Activated effector memory CD4-positive, alpha-beta T cell treated with anti-CD3 and anti-CD28 coated beads, Interleukin-2, amount 50 U/mL, for 16 hours (primary cell): ENCODE results near the gene ACP5.
A peak's percentile ranks its signal among the peaks of the same experiment; 100 is the strongest.
"Not testable (repeated sequence)": the region's sequence is repeated elsewhere in the genome, so short reads cannot be mapped to it uniquely, and the experiment has no call there.

Experiments used
- DNase-seq: peaks from one replicate; pipeline ENCODE4 v3.0.0-alpha.2; 2020

Gene ACP5

DNA sequence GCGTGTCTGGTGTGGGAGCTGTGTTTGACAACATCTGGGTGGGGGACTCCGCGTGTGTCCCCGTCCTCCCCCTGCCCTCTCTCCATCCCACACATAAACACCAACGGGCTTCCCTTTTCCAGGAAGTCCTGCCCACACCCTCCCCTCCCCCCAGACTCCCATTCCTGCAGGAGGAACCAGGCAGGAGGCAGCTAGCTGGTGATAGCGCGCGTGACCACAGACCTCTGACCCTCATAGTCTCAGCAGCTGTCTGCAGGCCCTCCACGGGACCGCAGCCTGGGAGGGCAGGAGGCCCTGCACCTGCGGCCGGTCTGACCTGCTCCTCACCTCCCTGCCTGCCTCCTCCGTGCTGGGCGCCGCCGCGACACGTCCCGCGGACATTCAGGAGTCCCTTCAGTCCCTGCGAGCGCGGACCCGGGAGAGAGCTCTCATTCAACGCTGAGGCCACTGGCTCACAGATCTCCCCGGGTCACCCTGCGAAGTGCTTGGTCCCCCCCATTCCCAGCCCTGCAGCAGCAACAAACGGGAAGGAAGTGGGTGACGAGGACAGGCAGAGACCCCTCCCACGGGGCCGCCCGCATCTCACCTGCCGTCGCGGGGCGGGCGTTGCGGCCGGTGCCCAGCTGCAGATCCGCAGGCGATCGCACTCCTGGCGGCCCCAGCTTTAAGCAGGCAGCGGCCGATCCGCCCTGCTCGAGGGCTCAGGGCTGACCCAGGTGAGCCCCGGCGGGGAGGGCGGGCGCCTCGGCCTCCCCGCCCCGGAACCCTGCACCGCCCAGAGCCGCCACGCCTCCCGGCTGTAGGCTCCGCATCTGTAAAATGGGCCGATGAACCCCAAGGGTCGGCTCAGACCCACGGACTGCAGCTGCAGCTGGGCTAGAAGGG is 1.1 kb upstream of the ACP5 start:
- DNase-seq = peak; percentile 80

GRCh38 chr19:11576227-11576626 is 1.2 kb downstream of the ACP5 start:
- DNase-seq = no peak

- DNase-seq = no peak
These were observed 2.8 kb downstream of the ACP5 start for GRCh38 chr19:11574689-11575088.

DNA sequence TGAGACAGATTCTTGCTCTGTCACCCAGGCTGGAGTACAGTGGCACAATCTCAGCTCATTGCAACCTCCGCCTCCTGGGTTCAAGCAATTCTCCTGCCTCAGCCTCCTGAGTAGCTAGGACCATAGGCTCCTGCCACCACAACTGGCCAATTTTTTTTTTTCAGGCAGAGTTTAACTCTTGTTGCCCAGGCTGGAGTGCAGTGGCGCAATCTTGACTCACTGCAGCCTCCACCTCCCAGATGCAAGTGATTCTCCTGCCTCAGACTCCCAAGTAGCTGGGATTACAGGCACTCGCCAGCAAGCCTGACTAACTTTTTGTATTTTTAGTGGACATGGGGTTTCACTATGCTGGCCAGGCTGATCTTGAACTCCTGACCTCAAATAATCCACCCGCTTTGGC is 3.7 kb downstream of the ACP5 start:
- not testable (repeated sequence) for DNase-seq

DNA sequence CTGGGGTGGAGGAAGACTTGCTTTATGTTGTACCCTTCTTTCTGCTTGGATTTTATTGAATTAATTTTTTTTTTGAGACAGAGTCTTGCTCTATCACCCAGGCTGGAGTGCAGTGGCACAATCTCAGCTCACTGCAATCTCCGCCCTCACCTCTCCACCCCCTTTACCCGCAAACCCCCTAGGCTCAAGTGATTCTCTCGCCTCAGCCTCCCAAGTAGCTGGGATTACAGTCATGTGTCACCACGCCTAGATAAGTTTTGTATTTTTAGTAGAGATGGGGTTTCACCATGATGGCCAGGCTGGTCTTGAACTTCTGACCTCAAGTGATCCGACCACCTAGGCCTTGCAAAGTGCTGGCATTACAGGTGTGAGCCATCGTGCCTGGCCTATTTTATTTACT is 4.1 kb downstream of the ACP5 start:
- DNase-seq = not testable (repeated sequence)

DNA sequence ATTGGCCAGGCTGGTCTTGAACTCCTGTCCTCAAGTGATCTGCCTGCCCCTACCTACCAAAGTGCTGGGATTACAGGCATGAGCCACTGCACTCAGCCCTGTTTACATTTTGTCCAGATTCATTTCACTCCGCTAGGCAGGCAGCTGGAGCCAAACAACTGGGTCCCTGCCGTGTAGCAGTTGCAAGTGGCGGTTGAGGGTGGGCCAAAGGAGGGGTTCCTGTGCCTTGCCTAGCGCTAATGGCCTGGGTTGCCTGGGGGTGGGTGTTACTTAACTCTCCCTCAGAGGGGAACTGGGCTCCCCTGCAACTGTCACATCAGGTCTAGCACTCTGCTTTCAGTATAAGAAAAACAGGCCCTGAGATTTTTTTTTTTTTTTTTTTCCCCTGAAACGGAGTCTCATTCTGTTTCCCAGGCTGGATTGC is 7.4 kb downstream of the ACP5 start:
- DNase-seq = no peak

DNA sequence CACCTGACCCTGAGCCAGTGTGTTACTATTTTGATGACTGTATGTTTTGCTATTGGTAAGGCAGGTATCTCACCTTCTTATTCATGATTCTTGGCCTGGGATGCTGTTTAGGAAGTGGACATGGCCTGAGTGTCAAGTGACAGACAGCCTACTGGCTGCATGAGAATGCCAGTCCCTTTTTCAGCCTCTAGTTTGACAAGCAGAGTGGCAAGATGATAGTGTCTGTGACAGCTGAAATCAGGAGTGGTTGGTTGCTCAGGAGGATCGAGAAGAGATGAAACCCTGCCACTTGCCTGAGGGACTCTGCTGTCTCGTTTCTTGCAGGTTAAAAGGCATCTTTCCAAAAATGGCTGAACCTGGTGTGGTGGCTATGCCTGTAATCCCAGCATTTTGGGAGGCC is 11.3 kb downstream of the ACP5 start:
- no peak for DNase-seq

GRCh38 chr19:11565649-11565980 is 11.8 kb downstream of the ACP5 start:
- DNase-seq = not testable (repeated sequence)

DNA sequence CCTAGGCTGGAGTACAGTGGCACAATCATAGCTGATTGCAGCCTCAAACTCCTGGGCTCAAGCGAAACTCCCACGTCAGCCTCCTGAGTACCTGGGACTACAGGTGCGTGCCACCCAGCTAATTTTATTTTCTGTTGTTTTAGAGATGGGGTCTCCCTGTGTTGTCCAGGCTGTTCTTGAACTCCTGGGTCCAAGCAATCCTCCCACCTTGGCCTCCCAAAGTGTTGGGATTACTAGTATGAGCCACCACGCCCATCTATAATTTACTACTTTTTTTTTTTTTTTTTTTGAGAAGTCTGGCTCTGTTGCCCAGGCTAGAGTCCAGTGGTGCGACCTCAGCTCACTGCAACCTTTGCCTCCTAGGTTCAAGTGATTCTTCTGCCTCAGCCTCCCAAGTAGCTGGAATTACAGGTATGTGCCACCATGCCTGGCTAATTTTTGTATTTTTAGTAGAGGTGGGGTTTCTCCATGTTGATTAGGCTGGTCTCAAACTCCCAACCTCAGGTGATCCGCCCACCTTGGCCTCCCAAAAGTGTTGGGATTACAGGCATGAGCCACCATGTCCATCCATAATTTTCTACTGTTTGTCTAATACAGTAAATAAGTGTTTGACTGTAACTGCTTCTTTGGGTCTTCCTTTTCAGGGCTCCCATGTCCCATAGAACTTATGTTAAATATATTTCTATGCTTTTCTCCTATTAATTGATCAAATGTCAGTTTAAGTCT is 13.2 kb downstream of the ACP5 start:
- not testable (repeated sequence) for DNase-seq

DNA sequence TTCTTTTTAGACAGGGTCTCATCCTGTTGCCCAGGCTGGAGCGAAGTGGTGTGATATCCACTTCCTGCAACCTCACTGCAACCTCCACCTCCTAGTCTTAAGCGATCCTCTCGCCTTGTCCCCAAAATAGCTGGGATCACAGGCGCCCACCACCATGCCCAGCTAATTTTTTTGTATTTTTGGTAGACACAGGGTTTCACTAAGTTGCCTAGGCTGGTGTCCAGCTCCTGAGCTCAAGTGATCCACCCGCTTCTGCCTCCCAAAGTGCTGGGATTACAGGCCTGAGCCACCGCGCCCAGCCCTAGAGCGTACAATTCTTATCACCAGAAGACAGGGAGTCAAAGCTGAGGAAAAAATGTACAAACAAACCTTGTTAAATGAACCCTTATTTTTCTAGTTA is 13.9 kb downstream of the ACP5 start:
- no peak for DNase-seq

DNA sequence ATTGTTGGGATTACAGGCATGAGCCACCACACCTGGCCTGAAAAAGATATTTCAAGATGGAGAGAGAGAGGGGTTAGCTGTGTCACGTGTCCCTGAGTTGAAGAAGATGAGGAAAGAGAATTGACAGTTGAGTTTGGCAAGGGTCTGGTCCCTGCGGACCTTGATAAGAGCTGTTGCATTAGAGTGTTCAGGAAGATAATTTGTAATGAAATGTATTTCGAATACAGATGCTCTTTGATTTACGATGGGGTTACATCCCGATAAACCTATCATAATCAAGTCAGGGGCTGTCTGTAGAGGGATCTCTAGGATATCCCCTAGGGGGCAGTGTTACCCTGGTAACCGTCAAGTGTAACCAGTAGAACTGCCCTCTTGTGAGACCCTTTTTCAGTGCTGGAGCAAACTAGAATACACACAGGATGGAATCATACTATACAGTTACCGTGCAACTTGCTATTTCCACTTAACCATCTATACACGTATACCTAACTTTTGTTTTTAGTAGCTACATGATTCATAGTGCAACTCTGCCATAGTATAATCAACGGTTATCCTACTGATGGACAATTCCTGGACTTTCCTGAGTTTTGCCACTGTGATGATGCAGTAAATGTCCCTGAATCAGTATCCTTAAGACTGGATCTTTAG is 16.9 kb downstream of the ACP5 start:
- peak; percentile 74 for DNase-seq

- DNase-seq = peak; percentile 99
These were observed 18.3 kb downstream of the ACP5 start, which contains the start of gene ELOF1 for GRCh38 chr19:11558881-11559828. TSS of gene ELOF1 (minus strand) at chr19:11559230. CDS start at chr19:11554347, 4,883 bp downstream.

DNA sequence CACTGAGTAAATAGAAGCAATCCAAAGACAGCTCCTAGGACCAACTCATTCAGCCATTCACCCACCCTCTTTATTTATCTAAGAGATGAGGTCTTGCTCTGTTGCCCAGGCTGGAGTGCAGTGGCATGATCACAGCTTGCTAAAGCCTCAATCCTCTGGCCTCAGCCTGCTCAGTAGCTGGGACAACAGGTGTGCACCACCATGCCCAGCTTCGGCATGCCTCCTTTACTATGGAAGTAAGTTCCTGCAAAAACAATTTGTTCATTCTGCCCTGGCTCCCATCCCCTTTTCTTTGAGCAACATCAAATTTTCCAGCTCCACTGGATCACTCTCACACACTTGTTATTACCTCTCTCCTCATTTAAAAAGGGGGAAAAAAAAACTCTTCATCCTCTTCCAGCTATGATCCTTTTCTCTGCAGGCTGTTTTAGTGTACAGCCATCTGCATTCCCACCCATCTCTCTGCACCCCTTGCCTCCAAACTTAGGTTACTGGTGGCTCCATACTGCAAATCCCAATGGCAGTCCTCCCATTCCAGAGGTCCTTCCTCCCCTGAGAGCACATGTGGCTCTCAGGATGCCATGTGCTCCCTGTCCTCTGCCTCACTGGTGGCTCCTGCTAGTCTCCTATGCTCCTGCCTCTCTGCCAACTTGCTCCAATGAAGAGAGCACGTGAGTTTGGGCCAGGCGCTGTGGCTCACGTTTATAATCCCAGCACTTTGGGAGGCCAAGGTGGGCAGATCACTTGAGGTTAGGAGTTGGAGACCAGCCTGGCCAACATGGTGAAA is 20.6 kb downstream of the ACP5 start:
- no peak for DNase-seq

DNA sequence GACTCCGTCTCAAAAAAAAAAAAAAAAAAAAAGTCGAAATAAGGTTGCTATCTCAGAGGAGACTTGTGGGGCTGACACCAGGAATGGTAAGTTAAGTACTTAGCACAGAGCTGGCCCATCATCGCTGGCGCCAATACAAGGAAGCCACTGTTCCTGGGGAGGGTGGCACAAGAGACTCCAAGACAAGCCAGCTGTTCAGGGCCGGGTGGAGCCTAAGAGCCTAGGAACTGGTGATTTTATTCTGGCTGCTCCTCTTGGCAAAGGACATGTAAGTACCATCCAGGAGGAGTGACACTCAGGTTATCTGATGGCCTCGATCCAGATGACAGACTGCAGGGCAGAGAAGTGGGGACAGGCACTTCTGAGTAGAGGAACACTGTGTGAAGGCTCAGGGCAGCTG is 22.2 kb downstream of the ACP5 start:
- DNase-seq = no peak

GRCh38 chr19:11554160-11554559 is 23.3 kb downstream of the ACP5 start:
- DNase-seq = no peak

DNA sequence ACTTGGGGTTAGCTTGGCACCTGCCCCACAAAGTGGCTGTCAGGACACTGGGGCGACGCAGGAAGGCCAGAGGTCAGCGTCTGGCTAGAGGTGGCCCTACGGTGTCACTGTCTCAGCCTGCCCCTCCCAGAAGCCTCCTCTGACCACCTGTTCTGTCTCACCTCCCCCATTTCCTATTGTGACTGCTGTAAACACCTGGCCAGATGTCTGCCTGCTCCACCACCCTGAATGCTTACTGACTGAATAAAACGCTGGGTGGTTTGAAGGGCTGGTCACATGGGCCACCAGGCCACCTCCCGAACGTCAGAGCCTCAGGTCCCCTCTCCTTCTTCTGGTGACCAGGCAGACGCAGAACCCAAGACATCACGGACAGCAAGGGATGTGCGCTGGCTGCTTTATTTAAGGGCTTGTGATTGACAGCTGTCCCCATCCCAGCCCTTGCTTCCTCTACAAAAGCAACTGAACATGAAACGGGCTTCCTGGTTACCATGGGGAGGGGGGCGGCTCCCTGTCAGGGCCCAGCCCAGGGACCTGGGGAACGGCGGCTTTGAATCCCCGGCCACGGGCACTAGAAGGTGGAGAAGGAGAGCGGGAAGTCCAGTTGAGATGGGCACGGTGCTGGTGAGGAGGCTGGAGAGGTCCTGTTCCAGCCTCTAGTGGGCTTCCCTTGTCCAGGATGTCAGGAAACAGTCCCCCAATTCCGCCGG is 24.6 kb downstream of the ACP5 start:
- DNase-seq = no peak

GRCh38 chr19:11551603-11552235 is 25.7 kb downstream of the ACP5 start:
- DNase-seq = no peak

DNA sequence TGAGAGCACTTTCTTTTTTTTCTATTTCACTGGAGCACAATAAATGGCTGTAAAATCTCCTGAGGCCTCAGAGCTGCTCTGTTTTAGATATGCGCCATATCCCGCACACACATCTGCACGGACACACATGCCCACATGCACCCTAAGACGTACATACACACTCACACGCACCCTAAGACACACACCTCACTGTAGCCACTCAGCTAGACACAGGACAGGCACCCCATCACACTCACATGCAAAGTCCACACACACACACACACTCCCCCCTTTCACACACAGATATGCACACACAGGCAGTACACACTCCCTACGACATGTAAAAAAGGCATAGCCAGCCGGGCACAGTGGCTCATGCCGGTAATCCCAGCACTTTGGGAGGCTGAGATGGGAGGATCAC is 27.2 kb downstream of the ACP5 start:
- no peak for DNase-seq

- DNase-seq = no peak
These were observed 28.0 kb downstream of the ACP5 start for GRCh38 chr19:11549386-11549953.
